Stomach (tissue), 9 donors: ENCODE results near the gene OST4. TPM values are rescaled to one million over a fixed set of nuclear protein-coding genes. Genes with fewer than 3 reads are reported as not detected.
A peak's percentile ranks its signal among the peaks of the same experiment; 100 is the strongest.

Source experiments
- DNase-seq, 2 donors: peaks; one replicate each; pipeline versions ENCODE4 v3.0.0 to v3.0.0-alpha.2; 2013 to 2019
- H3K27ac ChIP-seq, 5 donors: fragments of 200-600 bp in 4 of 5; sonication (generic) in 4 of 5; one replicate each; pipeline ENCODE4 v1.5.1; 2013 to 2019; ENCODE audit warnings: mild to moderate bottlenecking in 1 of 5, moderate library complexity in 1 of 5
- H3K27me3 ChIP-seq, 3 donors: fragments of 200-600 bp; sonication (generic); one replicate each; pipeline ENCODE4 v1.5.1; 2017 to 2019; ENCODE audit warnings: mixed run types in 1 of 3
- H3K36me3 ChIP-seq, 4 donors: fragments of 200-600 bp; sonication (generic); 1 replicate in 3 of 4; 2 replicates in 1 of 4; pipeline ENCODE4 v1.5.1; 2016 to 2019
- H3K4me1 ChIP-seq, 4 donors: fragments of 200-600 bp; sonication (generic); one replicate each; pipeline ENCODE4 v1.5.1; 2016 to 2019
- H3K4me3 ChIP-seq, 4 donors: fragments of 200-600 bp; sonication (generic) in 3 of 4; one replicate each; pipeline ENCODE4 v1.5.1; 2016 to 2019; ENCODE audit warnings: mild to moderate bottlenecking in 1 of 4
- H3K9me3 ChIP-seq, 4 donors: fragments of 200-600 bp; sonication (generic); one replicate each; pipeline ENCODE4 v1.5.1; 2016 to 2019
- EP300 ChIP-seq: sonication (generic); formaldehyde crosslinking; IDR thresholded peaks from one replicate; pipeline ENCODE4 v1.6.1; 2017; ENCODE audit warnings: antibody characterized with exemption
- POLR2A ChIP-seq, 4 donors: fragments of 450-650 bp; IDR thresholded peaks; one replicate each; pipeline ENCODE4 v1.6.1; 2016; ENCODE audit warnings: antibody characterized with exemption in 4 of 4, control low read depth in 2 of 4, mild to moderate bottlenecking in 1 of 4, moderate library complexity in 1 of 4
- POLR2AphosphoS5 ChIP-seq, 3 donors: sonication (generic); formaldehyde crosslinking; IDR thresholded peaks; one replicate each; pipeline ENCODE4 v1.6.1; 2016; ENCODE audit warnings: antibody characterized with exemption in 3 of 3
- WGBS, 5 donors: extraction: QIAGEN DNeasy Blood & Tissue Kit in 3 of 5; methylation state at CpG; one replicate each; pipeline versions ENCODE4 v1.1.5 to v1.1.7; 2013 to 2018; 5-methylcytosine and 5-hydroxymethylcytosine counted together
- intact Hi-C: fragments of 100-400 bp; cut with DNase I; formaldehyde crosslinking; loops from one replicate; pipeline ENCODE4 v1.15.1; 2023; ENCODE audit warnings: low total_unique reads
- polyA plus RNA-seq, 3 donors: library from polyadenylated mRNA; stranded (reverse); fragments of 200-250 nt; gene quantifications; one replicate each; pipeline ENCODE4 v1.2.3, GENCODE V29; 2013
- total RNA-seq, 5 donors: library from RNA; depleted of rRNA; stranded (reverse); fragments of >200 nt; gene quantifications; one replicate each; pipeline versions ENCODE4 v1.1.0 to v1.2.3, GENCODE V29; 2014 to 2016
- TF ChIP-seq, protein P1 (sequence below), 7 experiments: fragments of 450-650 bp in 4 of 7; fragments of 200-600 bp in 3 of 7; sonication (generic) in 3 of 7; IDR thresholded peaks; one replicate each; pipeline ENCODE4 v1.5.1; 2016 to 2019; ENCODE audit warnings: antibody characterized with exemption in 7 of 7, control low read depth in 2 of 7, mild to moderate bottlenecking in 1 of 7
- donor health status: healthy with polysubstance abuse.
- donor health status: Bipolar disorder and iron deficiency.
- donor health status: healthy.

Gene OST4
- total and polyA plus RNA-seq, 8 donors, result 16.8 to 610 (median 209) TPM

DNA sequence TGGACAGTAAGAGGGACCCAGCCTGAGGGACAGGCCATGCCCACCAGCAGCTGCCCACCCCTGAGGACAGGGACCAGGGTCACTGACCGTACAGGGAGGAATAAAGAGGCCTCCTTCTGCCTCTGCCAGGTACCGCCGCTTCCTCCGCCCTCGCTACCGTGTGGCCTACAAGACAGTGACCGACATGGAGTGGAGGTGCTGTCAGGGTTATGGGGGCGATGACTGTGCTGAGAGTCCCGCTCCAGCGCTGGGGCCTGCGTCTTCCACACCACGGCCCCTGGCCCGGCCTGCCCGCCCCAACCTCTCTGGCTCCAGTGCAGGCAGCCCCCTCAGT lies 9.1 kb upstream of the OST4 start:
- TF ChIP-seq, protein P1, sequence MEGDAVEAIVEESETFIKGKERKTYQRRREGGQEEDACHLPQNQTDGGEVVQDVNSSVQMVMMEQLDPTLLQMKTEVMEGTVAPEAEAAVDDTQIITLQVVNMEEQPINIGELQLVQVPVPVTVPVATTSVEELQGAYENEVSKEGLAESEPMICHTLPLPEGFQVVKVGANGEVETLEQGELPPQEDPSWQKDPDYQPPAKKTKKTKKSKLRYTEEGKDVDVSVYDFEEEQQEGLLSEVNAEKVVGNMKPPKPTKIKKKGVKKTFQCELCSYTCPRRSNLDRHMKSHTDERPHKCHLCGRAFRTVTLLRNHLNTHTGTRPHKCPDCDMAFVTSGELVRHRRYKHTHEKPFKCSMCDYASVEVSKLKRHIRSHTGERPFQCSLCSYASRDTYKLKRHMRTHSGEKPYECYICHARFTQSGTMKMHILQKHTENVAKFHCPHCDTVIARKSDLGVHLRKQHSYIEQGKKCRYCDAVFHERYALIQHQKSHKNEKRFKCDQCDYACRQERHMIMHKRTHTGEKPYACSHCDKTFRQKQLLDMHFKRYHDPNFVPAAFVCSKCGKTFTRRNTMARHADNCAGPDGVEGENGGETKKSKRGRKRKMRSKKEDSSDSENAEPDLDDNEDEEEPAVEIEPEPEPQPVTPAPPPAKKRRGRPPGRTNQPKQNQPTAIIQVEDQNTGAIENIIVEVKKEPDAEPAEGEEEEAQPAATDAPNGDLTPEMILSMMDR (IDR thresholded peaks at IDR 0.05), result no peak
- TF ChIP-seq POLR2AphosphoS5 (IDR thresholded peaks at IDR 0.05) (no peak), EP300 (no peak), POLR2A (IDR thresholded peaks at IDR 0.05) (no peak)
- no peak for DNase-seq
- no peaks in the 10 kb centered on the region for H3K9me3 ChIP-seq
- 70 to 87% (median 86%) methylated on average over 9 to 14 of the region's 14 CpGs for WGBS, 5 donors
- intact Hi-C loops, result loop anchor here (10.0 kb wide), 1 partner anchor 46 kb away; the partner anchor contains the start of gene TMEM214
- H3K4me3 ChIP-seq, result peak overlapping the region; percentile 54 to 66 (median 60)
- H3K27ac ChIP-seq, result peak overlapping the region in 4 of 5 donors; percentile 92 to 94 (median 92)
- H3K27me3 ChIP-seq, result peaks cover 0 to 5% (median 0%) of the 10 kb centered on the region in 3 donors
- peaks cover 27 to 86% (median 62%) of the 10 kb centered on the region in 4 donors for H3K4me1 ChIP-seq
- peaks cover 0 to 17% (median 6%) of the 10 kb centered on the region in 4 donors for H3K36me3 ChIP-seq

- no peak for DNase-seq
- Histone ChIP-seq H3K9me3 (no peaks in the 10 kb centered on the region), H3K36me3 (peaks cover 0 to 17% (median 6%) of the 10 kb centered on the region in 4 donors), H3K4me3 (peak overlapping the region; percentile 54 to 66 (median 60)), H3K27me3 (peaks cover 0 to 5% (median 0%) of the 10 kb centered on the region in 3 donors), H3K4me1 (peaks cover 23 to 86% (median 62%) of the 10 kb centered on the region in 4 donors), H3K27ac (peak overlapping the region in 4 of 5 donors; percentile 92 to 94 (median 92))
- WGBS, 5 donors, result 66 to 78% (median 72%) methylated on average over 7 of the region's 7 CpGs
- TF ChIP-seq POLR2A (IDR thresholded peaks at IDR 0.05) (no peak), POLR2AphosphoS5 (IDR thresholded peaks at IDR 0.05) (no peak), EP300 (no peak)
- TF ChIP-seq, protein P1 (IDR thresholded peaks at IDR 0.05), result no peak
- intact Hi-C loops, result loop anchor here (10.0 kb wide), 1 partner anchor 45 kb away; the partner anchor contains the start of gene TMEM214
Observed at GRCh38 chr2:27080140-27080469, 8.7 kb upstream of the OST4 start.

DNA sequence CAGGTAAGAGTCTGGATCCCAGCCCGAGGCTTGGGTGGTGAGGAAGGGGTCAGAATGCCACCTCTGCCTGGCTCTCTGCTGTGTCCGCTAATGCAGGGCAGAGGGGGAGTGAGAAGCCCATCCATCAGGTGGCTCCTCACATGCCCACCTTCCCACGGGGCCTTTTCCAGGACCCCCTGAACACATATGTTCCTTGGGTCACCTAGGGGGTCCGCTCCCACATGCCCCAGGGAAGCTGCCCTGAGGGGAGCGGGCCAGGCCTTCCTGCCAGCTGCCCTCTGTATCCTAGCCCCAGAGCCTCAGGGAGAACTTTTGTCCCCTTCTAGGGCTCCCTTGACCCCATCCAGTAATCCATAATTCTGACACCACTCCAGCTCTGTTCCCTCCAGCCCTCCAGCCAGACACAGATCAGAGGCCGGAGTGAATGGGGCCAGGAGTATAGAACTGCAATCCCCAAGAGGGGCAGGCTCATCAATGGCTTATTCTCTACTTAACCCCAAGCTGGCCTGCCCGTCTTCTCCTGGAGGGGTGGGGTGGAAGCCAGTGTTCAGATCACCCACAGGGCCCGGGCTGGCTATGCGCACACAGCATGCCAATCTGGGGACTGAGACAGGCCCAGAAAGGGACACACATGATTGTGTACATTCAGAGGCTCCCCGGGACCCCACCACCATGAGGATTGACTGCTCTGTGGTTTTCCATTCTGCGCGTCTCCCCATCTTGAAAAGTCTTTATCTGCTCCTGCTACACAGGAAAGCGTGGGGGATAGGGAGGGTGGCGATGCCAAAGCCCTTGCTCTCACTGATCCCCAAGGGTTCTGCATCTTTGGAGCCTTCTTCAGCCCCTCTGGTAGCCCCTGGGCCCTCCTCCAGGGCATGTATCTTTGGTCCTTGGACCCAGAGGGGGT lies 8.0 kb upstream of the OST4 start:
- Histone ChIP-seq H3K36me3 (peaks cover 0 to 17% (median 6%) of the 10 kb centered on the region in 4 donors), H3K4me1 (peaks cover 20 to 86% (median 64%) of the 10 kb centered on the region in 4 donors), H3K4me3 (peak overlapping the region; percentile 54 to 66 (median 60)), H3K27me3 (peaks cover 0 to 5% (median 0%) of the 10 kb centered on the region in 3 donors), H3K9me3 (no peaks in the 10 kb centered on the region), H3K27ac (peak overlapping the region; percentile 54 to 94 (median 92))
- intact Hi-C loops, result loop anchor here (10.0 kb wide), 1 partner anchor 45 kb away; the partner anchor contains the start of gene TMEM214
- TF ChIP-seq EP300, result no peak
- TF ChIP-seq, protein P1 (IDR thresholded peaks at IDR 0.05), result no peak
- no peak for TF ChIP-seq POLR2AphosphoS5 (IDR thresholded peaks at IDR 0.05)
- no peak for TF ChIP-seq POLR2A (IDR thresholded peaks at IDR 0.05)
- no peak for DNase-seq
- WGBS, 5 donors, result 46 to 74% (median 69%) methylated on average over 14 of the region's 14 CpGs

- 29 to 57% (median 45%) methylated on average over 35 to 41 of the region's 41 CpGs for WGBS, 5 donors
- Histone ChIP-seq H3K4me3 (peak within 1 kb of the TSS; percentile 54 to 66 (median 60)), H3K9me3 (no peaks in the 10 kb centered on the region), H3K27ac (peak within 1 kb of the TSS; percentile 54 to 94 (median 92)), H3K4me1 (peaks cover 20 to 86% (median 63%) of the 10 kb centered on the region in 4 donors), H3K27me3 (peaks cover 0 to 5% (median 0%) of the 10 kb centered on the region in 3 donors), H3K36me3 (peaks cover 0 to 17% (median 6%) of the 10 kb centered on the region in 4 donors)
- TF ChIP-seq POLR2AphosphoS5 (IDR thresholded peaks at IDR 0.05), result peak in 1 of 3 donors; percentile 42
- no peak for TF ChIP-seq EP300
- intact Hi-C loops, result no loop called here
- peak; percentile 45 to 95 for DNase-seq
Observed at GRCh38 chr2:27078267-27079194, 7.1 kb upstream of the OST4 start, which contains the start of gene EMILIN1. EMILIN1 (plus strand) TSS chr2:27078615; CDS start chr2:27079066, 451 bp downstream.
